ENCODE measurements around the gene NOCT.

DNA sequence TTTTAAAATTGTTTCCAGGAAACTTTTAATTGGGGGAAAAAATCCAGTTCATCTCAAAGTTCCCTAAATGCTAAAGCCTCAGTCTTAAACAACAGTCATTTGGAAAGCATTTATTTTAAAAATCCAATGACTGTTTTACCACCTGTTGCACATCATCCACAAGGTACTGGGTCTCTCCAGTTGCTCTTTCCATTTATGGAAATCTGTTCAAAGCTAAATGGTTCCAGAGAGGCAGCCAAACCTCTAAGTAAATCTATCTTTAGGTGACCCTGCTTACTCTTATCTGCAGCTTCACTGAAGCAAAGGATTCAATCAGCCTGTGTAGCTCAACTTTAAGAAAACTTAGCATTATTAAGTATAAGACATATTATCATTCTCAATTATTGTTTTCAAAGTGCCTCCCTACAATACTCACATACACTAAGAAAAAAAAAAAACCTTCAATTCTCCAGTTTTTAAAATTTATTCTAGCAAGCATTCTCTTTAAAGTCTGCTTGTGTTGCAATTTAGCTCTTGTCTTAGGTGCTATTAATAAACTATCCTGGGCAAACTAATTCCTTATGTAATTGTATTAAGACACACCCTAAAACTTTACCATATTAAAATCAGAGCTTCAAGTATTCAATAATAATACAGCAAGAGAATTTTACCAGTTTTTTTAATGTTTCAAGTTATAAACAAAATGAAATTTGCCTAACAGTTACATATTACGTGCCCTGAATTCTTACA lies 60.6 kb downstream of the NOCT start:
- TF ChIP-seq MAZ (IDR thresholded peaks at IDR 0.05; ENCODE audit: borderline replicate concordance, low read depth, low read length) (no peak), CTCF (IDR thresholded peaks at IDR 0.05) (no peak), POLR2A (IDR thresholded peaks at IDR 0.05; ENCODE audit: low read length) (no peak), HDAC2 (IDR thresholded peaks at IDR 0.05) (no peak), SMC3 (IDR thresholded peaks at IDR 0.05) (no peak), MYC (IDR thresholded peaks at IDR 0.05; ENCODE audit: borderline replicate concordance, low read length) (no peak), MAX (IDR thresholded peaks at IDR 0.05) (no peak), RAD21 (conservative IDR thresholded peaks at IDR 0.05 in 1 of 2, IDR thresholded peaks at IDR 0.05 in 1 of 2) (no peak), CEBPB (IDR thresholded peaks at IDR 0.05) (no peak), EP300 (IDR thresholded peaks at IDR 0.05) (no peak)
- TF ChIP-seq, protein P1, sequence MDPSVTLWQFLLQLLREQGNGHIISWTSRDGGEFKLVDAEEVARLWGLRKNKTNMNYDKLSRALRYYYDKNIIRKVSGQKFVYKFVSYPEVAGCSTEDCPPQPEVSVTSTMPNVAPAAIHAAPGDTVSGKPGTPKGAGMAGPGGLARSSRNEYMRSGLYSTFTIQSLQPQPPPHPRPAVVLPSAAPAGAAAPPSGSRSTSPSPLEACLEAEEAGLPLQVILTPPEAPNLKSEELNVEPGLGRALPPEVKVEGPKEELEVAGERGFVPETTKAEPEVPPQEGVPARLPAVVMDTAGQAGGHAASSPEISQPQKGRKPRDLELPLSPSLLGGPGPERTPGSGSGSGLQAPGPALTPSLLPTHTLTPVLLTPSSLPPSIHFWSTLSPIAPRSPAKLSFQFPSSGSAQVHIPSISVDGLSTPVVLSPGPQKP (IDR thresholded peaks at IDR 0.05; ENCODE audit: low read depth, low read length): no peak

All from A549 (cell line).